IPS-18c (cell line): Measurements from ENCODE around the gene PNPLA6.
"Not testable (repeated sequence)": the region's sequence is repeated elsewhere in the genome, so short reads cannot be mapped to it uniquely, and the experiment has no call there.

Source experiments
- H3K4me3 ChIP-seq: 2 replicates; pipeline ENCODE4 v1.7.0; 2013; ENCODE audit warnings: low read depth, mild to moderate bottlenecking, low read length, moderate library complexity; ENCODE audit not compliant: insufficient read depth
- H3K9me3 ChIP-seq: one replicate; pipeline ENCODE4 v1.6.1; 2013; ENCODE audit warnings: mild to moderate bottlenecking, low read length, moderate library complexity; ENCODE audit not compliant: control insufficient read depth, insufficient read depth

PNPLA6 gene

GRCh38 chr19:7561325-7561724, 25.8 kb downstream of the PNPLA6 start:
- no peaks in the 10 kb centered on the region for H3K9me3 ChIP-seq

GRCh38 chr19:7562646-7563393, 27.3 kb downstream of the PNPLA6 start:
- no peak overlapping the region for H3K4me3 ChIP-seq
- H3K9me3 ChIP-seq = no peaks in the 10 kb centered on the region

More at GRCh38 chr19:7561325-7561724, 25.8 kb downstream of the PNPLA6 start:
- H3K4me3 ChIP-seq = no peak overlapping the region

GRCh38 chr19:7564866-7565265, 29.3 kb downstream of the PNPLA6 start:
- H3K4me3 ChIP-seq = no peak overlapping the region
- H3K9me3 ChIP-seq = no peaks in the 10 kb centered on the region

- Histone ChIP-seq H3K9me3 (no peaks in the 10 kb centered on the region), H3K4me3 (no peak overlapping the region)
Observed at GRCh38 chr19:7565332-7565731, 29.8 kb downstream of the PNPLA6 start.

GRCh38 chr19:7570761-7571160, 35.2 kb downstream of the PNPLA6 start:
- Histone ChIP-seq H3K9me3 (no peaks in the 10 kb centered on the region), H3K4me3 (no peak overlapping the region)

GRCh38 chr19:7575434-7576040, 40.0 kb downstream of the PNPLA6 start:
- Histone ChIP-seq H3K9me3 (no peaks in the 10 kb centered on the region), H3K4me3 (no peak overlapping the region)

- not testable (repeated sequence) for H3K9me3 ChIP-seq, H3K4me3 ChIP-seq
Observed at GRCh38 chr19:7577422-7577821, 41.9 kb downstream of the PNPLA6 start.

- H3K4me3 ChIP-seq = no peak overlapping the region
- H3K9me3 ChIP-seq = no peaks in the 10 kb centered on the region
Observed at GRCh38 chr19:7578127-7578526, 42.6 kb downstream of the PNPLA6 start.

- Histone ChIP-seq H3K4me3 (no peak overlapping the region), H3K9me3 (no peaks in the 10 kb centered on the region)
Observed at GRCh38 chr19:7579182-7579581, 43.7 kb downstream of the PNPLA6 start.

- no peaks in the 10 kb centered on the region for H3K9me3 ChIP-seq
- H3K4me3 ChIP-seq = no peak overlapping the region
Observed at GRCh38 chr19:7582446-7582845, 46.9 kb downstream of the PNPLA6 start.

GRCh38 chr19:7589822-7590221, 54.3 kb downstream of the PNPLA6 start:
- no peak overlapping the region for H3K4me3 ChIP-seq
- H3K9me3 ChIP-seq = peaks cover 4% of the 10 kb centered on the region

GRCh38 chr19:7590256-7590655, 54.7 kb downstream of the PNPLA6 start:
- H3K9me3 ChIP-seq = peaks cover 4% of the 10 kb centered on the region
- H3K4me3 ChIP-seq = no peak overlapping the region

- Histone ChIP-seq H3K9me3 (no peaks in the 10 kb centered on the region), H3K4me3 (peak within 1 kb of the TSS; percentile 65)
Observed at GRCh38 chr19:7595466-7596133, 60.1 kb downstream of the PNPLA6 start, which contains the start of gene CAMSAP3. Gene CAMSAP3 (plus strand): TSS chr19:7595863. CDS start chr19:7596003, 140 bp downstream.

GRCh38 chr19:7596211-7596937, 60.9 kb downstream of the PNPLA6 start:
- Histone ChIP-seq H3K9me3 (no peaks in the 10 kb centered on the region), H3K4me3 (peak overlapping the region; percentile 65)

GRCh38 chr19:7597689-7598088, 62.2 kb downstream of the PNPLA6 start:
- H3K9me3 ChIP-seq = no peaks in the 10 kb centered on the region
- 0 out of 2 replicates have a peak overlapping the region, but pooled peaks have one; percentile 9 for H3K4me3 ChIP-seq

GRCh38 chr19:7598180-7598579, 62.7 kb downstream of the PNPLA6 start:
- no peaks in the 10 kb centered on the region for H3K9me3 ChIP-seq
- H3K4me3 ChIP-seq = no peak overlapping the region

GRCh38 chr19:7600721-7601120, 65.2 kb downstream of the PNPLA6 start:
- Histone ChIP-seq H3K4me3 (no peak overlapping the region), H3K9me3 (no peaks in the 10 kb centered on the region)
